ENCODE results near the gene NOS1. TPM values are rescaled to one million over a fixed set of nuclear protein-coding genes. Genes with fewer than 3 reads are reported as not detected.

The NOS1 gene
- total RNA-seq, 1 donor from 2014 or later = 0.07 TPM

DNA sequence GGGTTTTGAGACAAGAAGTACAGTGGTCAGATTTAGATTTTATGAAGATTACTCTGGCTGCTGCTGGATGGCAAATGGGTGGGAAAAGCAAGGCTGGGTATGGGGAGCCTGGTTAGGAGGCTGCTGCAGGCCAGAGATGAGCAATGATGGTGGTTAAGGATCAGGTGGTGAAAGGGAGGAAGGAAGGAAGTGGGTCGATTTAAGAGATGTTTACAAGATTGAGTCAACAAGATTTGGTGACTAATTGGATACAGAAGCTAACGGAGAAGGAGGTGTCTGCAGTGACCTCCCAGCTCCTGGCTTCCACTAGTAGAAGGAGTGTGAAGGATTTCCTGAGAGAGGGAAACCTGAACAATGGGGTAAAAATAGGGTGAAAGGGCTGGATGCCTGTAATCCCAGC lies 18.7 kb downstream of the NOS1 start:
- Mint-ChIP-seq H3K4me1 (no peaks in the 10 kb centered on the region), H3K4me3 (no peak overlapping the region), H3K27me3 (ENCODE audit: low read depth) (peaks cover 30% of the 10 kb centered on the region), H3K36me3 (ENCODE audit: low read depth) (no peaks in the 10 kb centered on the region), H3K9me3 (no peaks in the 10 kb centered on the region), H3K27ac (ENCODE audit: unreplicated experiment) (no peak overlapping the region)
- TF ChIP-seq, protein P1, sequence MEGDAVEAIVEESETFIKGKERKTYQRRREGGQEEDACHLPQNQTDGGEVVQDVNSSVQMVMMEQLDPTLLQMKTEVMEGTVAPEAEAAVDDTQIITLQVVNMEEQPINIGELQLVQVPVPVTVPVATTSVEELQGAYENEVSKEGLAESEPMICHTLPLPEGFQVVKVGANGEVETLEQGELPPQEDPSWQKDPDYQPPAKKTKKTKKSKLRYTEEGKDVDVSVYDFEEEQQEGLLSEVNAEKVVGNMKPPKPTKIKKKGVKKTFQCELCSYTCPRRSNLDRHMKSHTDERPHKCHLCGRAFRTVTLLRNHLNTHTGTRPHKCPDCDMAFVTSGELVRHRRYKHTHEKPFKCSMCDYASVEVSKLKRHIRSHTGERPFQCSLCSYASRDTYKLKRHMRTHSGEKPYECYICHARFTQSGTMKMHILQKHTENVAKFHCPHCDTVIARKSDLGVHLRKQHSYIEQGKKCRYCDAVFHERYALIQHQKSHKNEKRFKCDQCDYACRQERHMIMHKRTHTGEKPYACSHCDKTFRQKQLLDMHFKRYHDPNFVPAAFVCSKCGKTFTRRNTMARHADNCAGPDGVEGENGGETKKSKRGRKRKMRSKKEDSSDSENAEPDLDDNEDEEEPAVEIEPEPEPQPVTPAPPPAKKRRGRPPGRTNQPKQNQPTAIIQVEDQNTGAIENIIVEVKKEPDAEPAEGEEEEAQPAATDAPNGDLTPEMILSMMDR (conservative IDR thresholded peaks at IDR 0.05) = no peak
- no peak for DNase-seq (ENCODE audit: low read depth, low spot score)

DNA sequence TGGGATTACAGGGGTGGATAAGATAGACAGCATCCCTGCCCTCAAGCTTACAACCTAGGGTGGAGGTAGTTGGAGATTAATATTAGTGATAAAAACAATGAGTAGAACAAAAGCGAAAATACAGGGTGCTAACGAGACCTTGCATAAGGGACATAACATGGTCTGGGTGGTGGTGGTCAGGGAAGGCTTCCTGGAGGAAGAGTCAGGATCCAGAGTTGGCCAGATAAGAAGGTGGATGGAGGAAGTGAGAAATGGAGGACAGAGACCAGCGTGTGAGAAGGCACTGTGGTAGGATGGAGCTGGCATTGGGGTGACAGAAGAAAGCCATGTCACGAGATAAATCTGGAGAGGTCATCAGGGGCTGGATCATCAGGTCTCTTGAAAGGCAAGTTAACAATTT lies 19.2 kb downstream of the NOS1 start:
- H3K36me3 Mint-ChIP-seq (ENCODE audit: low read depth) = no peaks in the 10 kb centered on the region
- no peak for DNase-seq (ENCODE audit: low read depth, low spot score)

DNA sequence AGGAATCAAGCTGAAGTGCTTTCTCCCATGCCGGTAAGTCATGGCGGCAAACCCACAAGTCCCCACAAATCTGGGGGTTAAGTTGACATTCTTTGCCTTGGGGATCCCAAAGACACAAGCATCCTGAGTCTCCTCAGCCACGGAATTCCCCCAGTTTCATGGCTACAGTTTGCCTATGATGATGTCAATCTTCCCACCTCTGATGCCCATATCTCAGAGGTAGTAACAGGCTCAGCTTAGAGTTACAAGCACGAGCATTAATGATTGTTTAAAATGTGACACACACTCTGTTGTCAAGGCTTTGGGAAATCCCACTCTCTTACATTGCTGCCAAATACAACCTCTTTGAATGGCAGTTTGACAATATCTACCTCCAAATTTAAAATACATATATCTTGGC lies 22.3 kb downstream of the NOS1 start:
- no peak for DNase-seq (ENCODE audit: low read depth, low spot score)
- Mint-ChIP-seq H3K36me3 (ENCODE audit: low read depth) (no peaks in the 10 kb centered on the region), H3K4me3 (no peak overlapping the region), H3K4me1 (no peaks in the 10 kb centered on the region), H3K27ac (ENCODE audit: unreplicated experiment) (no peak overlapping the region), H3K27me3 (ENCODE audit: low read depth) (peaks cover 38% of the 10 kb centered on the region), H3K9me3 (no peaks in the 10 kb centered on the region)
- TF ChIP-seq, protein P1 (conservative IDR thresholded peaks at IDR 0.05) = no peak

More for the DNA sequence above, 19.2 kb downstream of the NOS1 start:
- Mint-ChIP-seq H3K4me1 (no peaks in the 10 kb centered on the region), H3K9me3 (no peaks in the 10 kb centered on the region), H3K27ac (ENCODE audit: unreplicated experiment) (no peak overlapping the region), H3K27me3 (ENCODE audit: low read depth) (peaks cover 30% of the 10 kb centered on the region), H3K4me3 (no peak overlapping the region)
- TF ChIP-seq, protein P1 (conservative IDR thresholded peaks at IDR 0.05) = no peak

DNA sequence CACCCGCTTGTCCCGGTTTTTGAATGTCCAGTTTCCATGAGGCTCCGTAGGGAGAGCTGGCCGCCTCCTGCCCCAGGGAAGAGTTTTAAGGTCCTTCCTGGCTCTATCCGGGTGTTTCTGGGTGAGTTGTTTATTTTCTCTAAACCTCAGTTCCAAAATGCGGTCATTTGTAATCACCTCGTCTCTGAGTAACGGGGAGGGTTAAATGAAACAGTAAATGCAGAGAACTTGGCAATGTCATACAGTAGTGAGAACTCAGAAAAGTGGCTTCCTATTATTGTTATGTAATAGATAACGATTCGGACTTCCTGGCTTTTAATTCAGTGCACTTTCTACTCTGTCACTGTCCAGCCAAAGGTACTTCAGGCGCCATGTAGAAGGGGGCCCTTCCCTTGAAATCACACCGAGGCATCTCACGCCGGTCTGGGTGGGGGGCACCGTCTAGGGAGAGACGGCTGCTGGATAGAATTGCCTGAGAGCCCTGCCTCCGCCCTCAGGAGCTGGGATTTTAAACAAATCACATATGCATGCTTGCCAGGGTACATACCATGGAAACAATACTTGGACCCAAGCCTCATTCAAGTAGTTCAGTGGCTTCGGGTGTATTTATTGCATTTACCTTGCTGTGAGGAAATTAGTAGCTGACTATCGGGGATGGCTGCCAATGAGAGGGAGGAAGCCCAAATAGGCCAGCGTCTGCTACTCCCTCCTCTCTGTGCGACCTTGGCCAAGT lies 26.4 kb downstream of the NOS1 start:
- peaks cover 47% of the 10 kb centered on the region for H3K27me3 Mint-ChIP-seq (ENCODE audit: low read depth)
- TF ChIP-seq, protein P1 (conservative IDR thresholded peaks at IDR 0.05) = no peak
- H3K9me3 Mint-ChIP-seq = no peaks in the 10 kb centered on the region
- no peak overlapping the region for H3K4me3 Mint-ChIP-seq
- H3K4me1 Mint-ChIP-seq = no peaks in the 10 kb centered on the region
- DNase-seq (ENCODE audit: low read depth, low spot score) = no peak
- no peak overlapping the region for H3K27ac Mint-ChIP-seq (ENCODE audit: unreplicated experiment)
- no peaks in the 10 kb centered on the region for H3K36me3 Mint-ChIP-seq (ENCODE audit: low read depth)

DNA sequence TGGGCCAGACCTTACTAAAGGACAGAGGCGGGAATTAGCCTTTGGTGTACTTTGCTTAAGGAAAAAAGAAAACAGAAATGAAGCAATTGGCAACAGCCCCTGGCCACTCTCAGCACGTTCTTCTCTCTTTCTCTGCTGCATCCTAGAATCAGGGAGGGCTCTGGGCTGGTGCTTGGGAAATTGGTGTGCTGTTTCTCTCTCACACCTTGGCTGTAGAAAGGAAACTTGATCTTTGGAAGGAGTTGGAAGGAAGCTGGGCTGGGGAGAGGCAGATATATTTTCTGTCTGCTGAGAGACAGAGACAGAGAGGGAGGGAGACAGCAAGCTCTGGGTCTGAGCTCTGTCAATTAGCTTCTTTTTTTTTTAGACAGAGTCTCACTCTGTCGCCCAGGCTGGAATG lies 27.4 kb downstream of the NOS1 start:
- no peaks in the 10 kb centered on the region for H3K36me3 Mint-ChIP-seq (ENCODE audit: low read depth)
- TF ChIP-seq, protein P1 (conservative IDR thresholded peaks at IDR 0.05) = no peak
- no peak overlapping the region for H3K4me3 Mint-ChIP-seq
- H3K27ac Mint-ChIP-seq (ENCODE audit: unreplicated experiment) = no peak overlapping the region
- no peaks in the 10 kb centered on the region for H3K9me3 Mint-ChIP-seq
- DNase-seq (ENCODE audit: low read depth, low spot score) = no peak
- peaks cover 47% of the 10 kb centered on the region for H3K27me3 Mint-ChIP-seq (ENCODE audit: low read depth)
- no peaks in the 10 kb centered on the region for H3K4me1 Mint-ChIP-seq
